GM19035 (cell line): ENCODE results near the gene TMEM225B.
"Not testable (repeated sequence)": the region's sequence is repeated elsewhere in the genome, so short reads cannot be mapped to it uniquely, and the experiment has no call there.

Experiments
- ATAC-seq: cut with Tn5 transposase; IDR thresholded peaks from one replicate; pipeline ENCODE4 v1.9.1; 2021; ENCODE audit not compliant: unreplicated experiment

TMEM225B gene

DNA sequence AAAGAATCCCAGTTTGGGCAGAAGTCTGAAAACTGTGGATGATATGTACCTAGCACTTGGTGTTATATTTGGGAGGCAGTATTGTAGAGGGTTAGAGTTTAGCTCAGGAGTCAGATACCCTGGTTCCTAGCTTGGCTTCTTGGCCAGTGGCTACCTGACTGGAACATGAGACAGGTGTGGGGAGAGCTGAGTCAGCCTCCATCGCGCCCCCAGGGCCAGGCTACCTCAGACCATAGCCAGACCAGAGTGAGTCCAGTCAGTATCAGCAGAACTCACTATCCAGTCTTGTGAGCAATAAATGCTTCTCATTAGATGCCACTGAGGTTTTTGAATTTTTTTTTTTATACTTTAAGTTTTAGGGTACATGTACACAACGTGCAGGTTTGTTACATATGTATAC, 55.7 kb downstream of the TMEM225B start:
- ATAC-seq = no peak

- not testable (repeated sequence) for ATAC-seq
These were observed 56.6 kb downstream of the TMEM225B start for GRCh38 chr7:99654626-99655025.

DNA sequence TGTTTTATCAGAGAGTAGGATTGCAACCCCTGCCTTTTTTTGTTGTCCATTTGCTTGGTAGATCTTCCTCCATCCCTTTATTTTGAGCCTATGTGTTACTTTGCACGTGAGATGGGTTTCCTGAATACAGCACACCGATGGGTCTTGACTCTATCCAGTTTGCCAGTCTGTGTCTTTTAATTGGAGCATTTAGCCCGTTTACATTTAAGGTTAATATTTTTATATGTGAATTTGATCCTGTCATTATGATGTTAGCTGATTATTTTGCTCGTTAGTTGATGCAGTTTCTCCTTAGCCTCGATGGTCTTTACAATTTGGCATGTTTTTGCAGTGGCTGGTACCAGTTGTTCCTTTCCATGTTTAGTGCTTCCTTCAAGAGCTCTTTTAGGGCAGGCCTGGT, 59.8 kb downstream of the TMEM225B start:
- not testable (repeated sequence) for ATAC-seq
